GM12891 (cell line): Measurements from ENCODE around the gene CYP4A22.

Experiments used
- POLR2A ChIP-seq: IDR thresholded peaks from 2 replicates; pipeline ENCODE4 v1.6.1; 2011; ENCODE audit warnings: low read depth, low read length, control low read depth
- POLR2AphosphoS5 ChIP-seq: IDR thresholded peaks from 2 replicates; pipeline ENCODE4 v1.6.1; 2011; ENCODE audit warnings: low read depth, low read length, control low read depth
- POU2F2 ChIP-seq: IDR thresholded peaks from 2 replicates; pipeline ENCODE4 v1.6.1; 2011; ENCODE audit warnings: low read depth, mild to moderate bottlenecking, control low read depth, low read length, moderate library complexity
- TAF1 ChIP-seq: IDR thresholded peaks from 2 replicates; pipeline ENCODE4 v1.6.1; 2011; ENCODE audit warnings: low read depth, low read length, control low read depth

DNA sequence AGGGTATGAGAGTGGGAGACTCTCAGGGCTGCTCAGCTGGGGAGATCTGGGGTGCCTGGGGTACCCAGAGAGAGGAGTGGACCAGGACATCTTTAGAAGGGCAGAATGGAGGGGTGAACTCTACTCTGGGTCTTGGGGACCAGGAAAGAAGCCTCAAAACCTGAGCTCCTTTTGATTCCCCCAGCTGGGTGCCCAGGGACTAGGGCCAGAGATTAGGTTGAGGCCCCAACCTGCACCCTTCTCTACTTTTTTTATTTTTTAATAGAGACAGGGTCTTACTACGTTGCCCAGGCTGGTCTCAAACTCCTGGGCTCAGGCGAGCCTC lies 50.6 kb downstream of the CYP4A22 start:
- TF ChIP-seq POLR2A (no peak), POLR2AphosphoS5 (no peak), TAF1 (no peak), POU2F2 (no peak)
